ENCODE data around the gene MYRIP.
"Not testable (repeated sequence)": the region's sequence is repeated elsewhere in the genome, so short reads cannot be mapped to it uniquely, and the experiment has no call there.

MYRIP gene

GRCh38 chr3:39808467-39809180 lies 785 bp upstream of the MYRIP start:
- DNase-seq, result peak; percentile 6

DNA sequence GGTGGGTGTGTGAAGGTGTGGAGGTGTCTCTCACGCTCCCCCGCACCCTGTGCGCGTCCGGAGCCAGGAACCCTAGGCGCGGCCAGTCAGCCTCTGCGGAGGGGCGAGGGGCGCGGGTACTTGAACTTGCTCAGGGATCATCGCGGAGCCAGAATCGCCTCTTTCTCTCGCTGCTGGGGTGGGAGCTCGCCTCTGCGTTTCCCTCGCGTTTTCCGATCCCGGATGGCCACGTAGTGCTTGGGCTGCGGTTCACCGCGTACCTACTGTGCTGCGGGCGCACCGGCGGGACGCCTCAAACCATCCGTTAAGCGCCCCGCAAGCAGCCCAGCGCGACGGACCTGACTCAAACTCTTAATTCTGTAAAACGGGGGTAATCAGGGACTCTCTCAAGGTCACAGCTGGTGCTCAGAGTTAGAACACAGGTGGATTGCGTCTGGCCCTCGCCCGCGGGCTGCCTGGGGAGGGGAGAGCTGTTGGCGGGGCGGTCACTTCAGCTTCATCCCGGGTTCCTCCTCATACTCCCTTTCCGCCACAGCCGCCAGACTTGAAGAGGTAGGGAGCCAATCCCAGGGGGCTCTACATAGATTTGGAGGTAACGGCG lies 686 bp downstream of the MYRIP start:
- no peak for DNase-seq

- DNase-seq, result no peak
These were observed 1.3 kb downstream of the MYRIP start for GRCh38 chr3:39810647-39811161.

DNA sequence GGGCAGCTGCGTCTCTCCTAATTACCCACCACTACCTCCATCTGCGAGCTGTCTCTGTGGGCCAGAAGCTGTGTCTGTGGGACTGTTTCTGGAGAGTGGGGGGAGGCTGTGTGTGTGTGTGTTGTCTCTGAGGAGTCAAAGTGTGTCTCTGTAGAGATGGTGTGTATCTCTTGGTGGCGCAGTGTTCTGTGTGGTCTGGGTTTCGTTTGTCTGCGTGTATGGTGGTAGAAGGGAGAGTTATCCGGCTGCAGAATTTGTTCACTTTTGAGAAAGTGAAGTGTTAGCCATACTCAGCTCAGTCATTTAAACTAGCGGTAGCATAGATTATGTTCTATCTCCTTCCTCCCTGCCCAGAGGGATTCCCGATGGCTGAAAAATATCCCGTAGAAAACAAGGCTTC lies 2.2 kb downstream of the MYRIP start:
- no peak for DNase-seq

- DNase-seq, result peak; percentile 5
These were observed 3.1 kb downstream of the MYRIP start for GRCh38 chr3:39812537-39812936.

- DNase-seq, result peak; percentile 87
These were observed 4.6 kb downstream of the MYRIP start for GRCh38 chr3:39814007-39814406.

- DNase-seq, result no peak
These were observed 10.5 kb downstream of the MYRIP start for GRCh38 chr3:39819899-39820298.

GRCh38 chr3:39833764-39834163 lies 24.4 kb downstream of the MYRIP start:
- not testable (repeated sequence) for DNase-seq

- no peak for DNase-seq
These were observed 30.1 kb downstream of the MYRIP start for GRCh38 chr3:39839484-39839883.

- DNase-seq, result no peak
These were observed 34.0 kb downstream of the MYRIP start for GRCh38 chr3:39843440-39843839.

DNA sequence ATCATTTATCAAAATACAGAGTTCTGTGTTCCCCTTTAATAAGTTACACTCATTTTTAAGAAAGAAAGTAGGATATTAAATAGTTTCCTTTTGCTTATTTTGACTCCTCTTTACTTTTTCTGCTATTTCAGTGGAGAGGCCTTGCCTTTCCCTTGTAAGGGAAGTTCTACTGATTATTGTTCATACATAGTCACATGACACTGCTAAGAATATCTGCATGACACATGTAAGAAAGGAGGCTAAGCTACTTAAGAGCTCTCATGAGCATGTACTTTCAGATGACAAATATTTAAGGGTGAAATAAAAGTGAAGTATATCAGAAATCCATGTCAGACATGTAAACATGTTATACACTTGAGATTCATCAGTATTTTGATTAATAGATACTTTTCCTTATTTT lies 39.0 kb downstream of the MYRIP start:
- no peak for DNase-seq

- DNase-seq, result no peak
These were observed 40.7 kb downstream of the MYRIP start for GRCh38 chr3:39849992-39850715.

DNA sequence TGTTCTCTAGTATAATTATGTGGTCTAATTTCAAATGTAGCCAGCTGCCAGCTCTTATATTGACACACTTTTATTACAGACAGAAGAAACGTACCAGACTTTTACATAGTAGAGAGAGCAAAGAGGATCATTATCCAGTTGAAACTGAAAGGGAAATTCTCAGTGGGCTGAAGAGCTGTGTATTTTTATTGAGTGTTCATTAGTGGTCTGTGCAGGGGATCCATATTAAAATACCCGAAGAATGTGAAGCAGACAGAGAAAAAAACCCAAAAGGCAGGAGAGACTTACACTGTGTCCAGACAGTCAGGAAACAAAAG lies 41.3 kb downstream of the MYRIP start:
- DNase-seq, result no peak

DNA sequence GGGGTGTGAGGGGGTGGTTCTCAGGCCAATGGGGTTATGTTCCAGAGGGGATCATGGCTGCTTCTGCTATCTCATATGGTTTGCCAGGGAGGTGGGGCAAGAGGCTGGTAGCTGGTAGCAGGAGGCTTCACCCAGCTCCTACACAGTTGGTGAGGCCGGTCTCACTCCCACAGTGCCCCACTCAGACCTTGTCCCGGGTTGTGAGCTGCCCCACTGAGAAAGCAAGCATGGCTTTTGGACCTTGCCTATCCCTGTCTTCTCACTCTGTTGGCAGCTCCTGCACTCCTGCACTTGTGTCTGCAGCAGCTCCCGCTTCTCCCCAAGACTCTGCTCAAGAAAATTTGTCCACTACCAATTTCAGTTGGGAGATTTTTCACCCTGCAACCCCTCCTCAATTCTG lies 46.1 kb downstream of the MYRIP start:
- no peak for DNase-seq

DNA sequence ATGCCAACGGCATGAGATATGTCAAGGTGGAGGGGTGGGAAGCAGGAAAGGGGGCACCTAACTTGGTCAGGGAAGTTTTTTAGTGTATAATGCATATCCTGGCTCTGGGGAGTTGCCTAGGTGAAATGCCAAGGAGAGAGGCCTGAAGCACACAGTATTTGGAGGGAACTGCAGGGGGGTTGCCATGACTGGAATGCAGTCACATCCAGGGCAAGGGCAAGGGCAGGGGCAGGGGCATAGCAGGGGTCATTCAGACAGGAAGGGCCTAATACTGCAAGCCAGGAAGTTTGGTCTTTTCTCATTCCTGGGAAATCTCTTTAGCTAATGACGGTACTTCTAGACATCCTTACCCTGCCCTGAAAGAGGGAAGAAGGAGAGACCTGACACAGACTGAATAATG lies 60.5 kb downstream of the MYRIP start:
- no peak for DNase-seq

GRCh38 chr3:39870706-39871105 lies 61.3 kb downstream of the MYRIP start:
- DNase-seq, result peak; percentile 12

- no peak for DNase-seq
These were observed 70.2 kb downstream of the MYRIP start for GRCh38 chr3:39879581-39879980.

DNA sequence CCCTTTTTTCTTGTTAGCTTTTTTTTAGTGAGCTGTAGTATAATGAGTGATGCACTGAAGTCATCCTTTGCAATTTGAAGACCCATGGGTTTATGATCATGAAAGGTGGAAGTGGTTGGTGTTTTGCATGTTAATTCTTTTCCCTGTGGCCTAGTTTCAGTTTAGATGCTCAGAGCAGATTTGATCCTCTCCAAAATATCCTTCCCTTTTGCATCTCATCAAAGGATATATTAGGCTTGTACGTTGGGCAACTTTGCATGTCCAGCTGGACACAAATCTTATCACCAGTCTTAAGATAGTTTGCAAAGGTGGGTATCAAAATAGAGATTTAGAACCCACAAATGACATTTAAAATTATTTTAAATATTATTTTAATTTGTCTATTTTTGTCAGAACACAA lies 72.7 kb downstream of the MYRIP start:
- DNase-seq, result no peak

- no peak for DNase-seq
These were observed 82.7 kb downstream of the MYRIP start for GRCh38 chr3:39892068-39892467.

GRCh38 chr3:39896184-39896583 lies 86.8 kb downstream of the MYRIP start:
- DNase-seq, result no peak

DNA sequence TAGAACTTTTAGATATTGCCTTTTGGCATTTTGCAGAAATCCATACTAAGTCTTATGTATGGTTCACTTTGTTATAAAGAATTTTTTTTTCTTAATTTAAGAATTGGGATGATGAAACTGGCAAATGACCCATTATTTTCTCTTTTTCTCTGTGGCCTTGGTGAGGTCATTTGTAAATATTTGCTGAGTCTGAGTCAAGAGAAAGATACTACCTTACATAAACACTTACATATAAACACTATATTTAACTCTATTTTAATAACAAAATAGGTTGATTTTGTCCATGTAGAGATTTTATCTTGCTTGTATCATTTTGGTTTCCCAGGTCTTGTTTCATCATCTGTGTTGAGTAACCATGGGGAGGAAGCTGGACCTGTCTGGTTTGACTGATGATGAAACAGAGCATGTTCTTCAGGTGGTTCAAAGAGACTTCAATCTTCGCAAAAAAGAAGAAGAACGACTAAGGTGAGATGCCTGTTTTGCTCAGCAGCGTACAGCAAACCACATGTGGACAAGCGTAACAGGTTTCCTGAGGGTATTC lies 91.1 kb downstream of the MYRIP start:
- no peak for DNase-seq

DNA sequence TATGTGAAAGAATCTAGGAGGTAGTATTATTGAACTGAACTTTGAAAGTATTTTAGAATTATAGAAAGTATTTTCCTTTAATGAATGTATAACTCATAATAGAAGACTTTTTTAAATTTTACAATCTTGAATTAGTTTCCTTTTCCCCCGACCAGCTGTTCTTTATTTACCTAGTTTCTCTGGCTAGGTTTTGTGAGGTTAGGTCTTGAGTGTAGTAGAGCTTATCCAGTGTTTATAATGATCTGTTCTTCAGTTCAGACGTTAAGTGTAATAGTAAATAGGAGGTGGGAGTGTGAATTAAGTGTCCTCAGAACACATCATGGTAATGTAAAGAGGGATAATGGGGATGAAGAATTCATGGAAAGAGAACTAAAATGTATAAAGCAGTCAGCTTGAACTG lies 93.8 kb downstream of the MYRIP start:
- no peak for DNase-seq

GRCh38 chr3:39905788-39906187 lies 96.4 kb downstream of the MYRIP start:
- no peak for DNase-seq

GRCh38 chr3:39907981-39908380 lies 98.6 kb downstream of the MYRIP start:
- DNase-seq, result no peak
